IMR-90 (cell line): Measurements from ENCODE around the gene COA5. TPM values are rescaled to one million over a fixed set of nuclear protein-coding genes. Genes with fewer than 3 reads are reported as not detected.

Experiments used
- ATAC-seq: fragments of 200-7000 bp; cut with Tn5 transposase; 2 replicates; pipeline ENCODE4 v1.9.1; 2020; ENCODE audit warnings: low read depth, mild to moderate bottlenecking, moderate library complexity
- BruUV-seq: library from RNA; stranded (reverse); fragments of 400-500 nt; replicated peaks from 2 replicates; lab custom pipeline; 2021; lab: Mats Ljungman, UMichigan
- CTCF ChIA-PET: fragments of 300-600 bp; formaldehyde crosslinking; extraction: SDS; loops from one replicate; lab custom pipeline; 2021; ENCODE audit warnings: antibody characterized with exemption; lab: Yijun Ruan, JAX
- POLR2A ChIA-PET: fragments of 300-600 bp; sonication (Branson Sonifier 250); formaldehyde crosslinking; loops from one replicate; lab custom pipeline; 2022; ENCODE audit warnings: antibody characterized with exemption; ENCODE audit not compliant: unreplicated experiment; lab: Charles Lee
- DNase-seq: peaks from one replicate; pipeline ENCODE4 v3.0.0; 2013
- H2AFZ ChIP-seq: replicated peaks from 2 replicates; pipeline ENCODE3; 2013; ENCODE audit warnings: low read length, mild to moderate bottlenecking; ENCODE audit not compliant: poor library complexity
- H2AK5ac ChIP-seq: 2 replicates; pipeline ENCODE4 v1.6.1; 2013; ENCODE audit warnings: low read depth, low read length, inconsistent platforms
- H2AK9ac ChIP-seq: replicated peaks from 2 replicates; pipeline ENCODE3; 2013; ENCODE audit warnings: mild to moderate bottlenecking, low read depth, low read length, moderate library complexity; ENCODE audit not compliant: poor library complexity
- H2BK120ac ChIP-seq: 2 replicates; pipeline ENCODE4 v1.6.1; 2013; ENCODE audit warnings: low read depth, low read length, inconsistent platforms
- H2BK15ac ChIP-seq: 3 replicates; pipeline ENCODE4 v1.6.1; 2013; ENCODE audit warnings: low read depth, low read length, inconsistent platforms
- H2BK20ac ChIP-seq: 2 replicates; pipeline ENCODE4 v1.6.1; 2013; ENCODE audit warnings: low read depth, mild to moderate bottlenecking, inconsistent platforms, low read length, moderate library complexity
- H2BK5ac ChIP-seq: 2 replicates; pipeline ENCODE4 v1.6.1; 2013; ENCODE audit warnings: mild to moderate bottlenecking, low read depth, low read length, inconsistent platforms; ENCODE audit not compliant: poor library complexity, severe bottlenecking
- H3K14ac ChIP-seq: replicated peaks from 2 replicates; pipeline ENCODE4 v1.6.1; 2013; ENCODE audit warnings: low read depth, low read length, inconsistent platforms
- H3K18ac ChIP-seq: 2 replicates; pipeline ENCODE4 v1.6.1; 2013; ENCODE audit warnings: low read depth, low read length, control low read depth
- H3K23ac ChIP-seq: 2 replicates; pipeline ENCODE4 v1.6.1; 2013; ENCODE audit warnings: low read depth, low read length, inconsistent platforms
- H3K27ac ChIP-seq: 2 replicates; pipeline ENCODE4 v1.5.1; 2013; ENCODE audit warnings: mild to moderate bottlenecking, control low read depth, low read length; ENCODE audit not compliant: insufficient read depth
- H3K27me3 ChIP-seq: 2 replicates; pipeline ENCODE4 v1.6.1; 2013; ENCODE audit warnings: low read length; ENCODE audit not compliant: control insufficient read depth, insufficient read depth
- H3K36me3 ChIP-seq: 2 replicates; pipeline ENCODE4 v1.6.1; 2013; ENCODE audit warnings: low read length, mixed read lengths; ENCODE audit not compliant: control insufficient read depth, insufficient read depth
- H3K4ac ChIP-seq: 2 replicates; pipeline ENCODE4 v1.6.1; 2013; ENCODE audit warnings: low read depth, low read length, inconsistent platforms
- H3K4me1 ChIP-seq: 2 replicates; pipeline ENCODE4 v1.6.1; 2013; ENCODE audit warnings: low read length, mixed read lengths; ENCODE audit not compliant: control insufficient read depth, insufficient read depth
- H3K4me2 ChIP-seq: 2 replicates; pipeline ENCODE4 v1.6.1; 2013; ENCODE audit warnings: low read depth, mild to moderate bottlenecking, control low read depth, low read length, moderate library complexity
- H3K4me3 ChIP-seq: 2 replicates; pipeline ENCODE4 v1.5.1; 2013; ENCODE audit warnings: low read depth, mild to moderate bottlenecking, control low read depth, low read length, moderate library complexity; ENCODE audit not compliant: insufficient read depth
- H3K56ac ChIP-seq: 2 replicates; pipeline ENCODE4 v1.6.1; 2013; ENCODE audit warnings: low read length, inconsistent platforms; ENCODE audit not compliant: insufficient read depth; ENCODE audit errors: extremely low read depth
- H3K79me1 ChIP-seq, 2 experiments: 2 replicates each; pipeline ENCODE4 v1.6.1; 2013; ENCODE audit warnings: low read length in 2 of 2, inconsistent platforms in 1 of 2, low read depth in 1 of 2
- H3K9ac ChIP-seq: 2 replicates; pipeline ENCODE4 v1.6.1; 2013; ENCODE audit warnings: low read depth, low read length, control low read depth
- H3K9me1 ChIP-seq: 2 replicates; pipeline ENCODE4 v1.6.1; 2013; ENCODE audit warnings: low read length, inconsistent platforms; ENCODE audit not compliant: insufficient read depth
- H3K9me3 ChIP-seq: 2 replicates; pipeline ENCODE4 v1.6.1; 2013; ENCODE audit warnings: low read length; ENCODE audit not compliant: control insufficient read depth, insufficient read depth
- H4K20me1 ChIP-seq: 2 replicates; pipeline ENCODE4 v1.6.1; 2013; ENCODE audit warnings: low read length, inconsistent platforms; ENCODE audit not compliant: insufficient read depth
- H4K5ac ChIP-seq: 2 replicates; pipeline ENCODE4 v1.6.1; 2013; ENCODE audit warnings: mild to moderate bottlenecking, low read depth, low read length, control low read depth
- H4K8ac ChIP-seq, 2 experiments: 2 replicates each; pipeline ENCODE4 v1.6.1; 2013; ENCODE audit warnings: low read depth in 2 of 2, low read length in 2 of 2, control low read depth in 1 of 2, inconsistent platforms in 1 of 2
- H4K91ac ChIP-seq: 2 replicates; pipeline ENCODE4 v1.6.1; 2013; ENCODE audit warnings: low read depth, low read length, inconsistent platforms; ENCODE audit not compliant: insufficient read depth
- CEBPB ChIP-seq: IDR thresholded peaks from 2 replicates; pipeline ENCODE4 v1.6.1; 2012; ENCODE audit warnings: low read depth, low read length, improper control_type of control experiment
- NFE2L2 ChIP-seq: fragments of 150-350 bp; IDR thresholded peaks from 2 replicates; pipeline ENCODE4 v1.6.1; 2016; ENCODE audit warnings: low read depth, mild to moderate bottlenecking, low read length
- SMC3 ChIP-seq: fragments of 150-350 bp; IDR thresholded peaks from 2 replicates; pipeline ENCODE4 v1.6.1; 2016; ENCODE audit warnings: low read depth, mild to moderate bottlenecking, antibody characterized with exemption, low read length, moderate library complexity
- WGBS, 2 experiments: methylation state at CpG; one replicate each; pipeline versions ENCODE4 v1.1.5 to v1.1.7; 2013; ENCODE audit warnings: missing lambda C conversion rate in 2 of 2; ENCODE audit not compliant: insufficient read length in 1 of 2; ENCODE audit errors: extremely low coverage in 2 of 2; 5-methylcytosine and 5-hydroxymethylcytosine counted together
- dilution Hi-C: fragments of 300-500 bp; cut with HindIII; formaldehyde crosslinking; loops from one replicate; pipeline ENCODE4 v1.14.3; 2018; ENCODE audit warnings: low sequenced_read_pairs; ENCODE audit not compliant: unreplicated experiment
- in situ Hi-C: fragments of 300-500 bp; cut with MboI; formaldehyde crosslinking; loops from 3 replicates; pipeline ENCODE4 v1.14.3; 2019; ENCODE audit warnings: low sequenced_read_pairs, inconsistent platforms, mixed read lengths
- intact Hi-C: fragments of 100-400 bp; cut with micrococcal nuclease; formaldehyde crosslinking; loops from 2 replicates; pipeline ENCODE4 v1.10.0; 2022
- polyA plus RNA-seq, 3 experiments: library from polyadenylated mRNA; depleted of rRNA; stranded (reverse); fragments of >200 nt; gene quantifications; 2 replicates each; pipeline ENCODE4 v1.2.3, GENCODE V29; 2012; ENCODE audit warnings: low replicate concordance in 1 of 3
- total RNA-seq: library from RNA; depleted of rRNA; stranded (reverse); fragments of >200 nt; gene quantifications from 2 replicates; pipeline ENCODE4 v1.2.3, GENCODE V29; 2012
- TF ChIP-seq, protein P1 (sequence below): fragments of 150-350 bp; IDR thresholded peaks from 2 replicates; pipeline ENCODE4 v1.6.1; 2017; ENCODE audit warnings: mild to moderate bottlenecking, antibody characterized with exemption, low read length, low read depth

The COA5 gene
- total and polyA plus RNA-seq, 2 of the 4 experiments (the other 2 are of a cell fraction), result 8.4 to 14.2 TPM

DNA sequence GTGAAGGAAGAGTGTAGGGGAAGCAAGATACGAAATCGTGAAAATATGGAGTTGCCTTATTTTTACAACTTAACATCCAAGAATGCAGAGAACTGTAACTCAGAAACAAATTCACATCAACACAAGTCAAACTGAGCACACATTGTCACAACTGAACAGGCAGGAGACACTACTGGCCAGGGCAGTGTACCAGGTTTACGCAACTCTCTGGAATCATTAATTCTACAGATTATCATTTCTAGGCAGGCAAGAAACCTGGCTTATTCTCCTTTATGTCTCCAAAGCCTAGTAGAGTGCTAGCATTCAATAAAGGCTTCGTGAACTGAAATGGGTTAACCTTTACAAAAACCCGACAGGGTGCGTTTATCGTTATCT, 584 bp downstream of the COA5 start:
- Histone ChIP-seq H2AK9ac (peak overlapping the region; percentile 97), H4K20me1 (peaks cover 8% of the 10 kb centered on the region; the same call in 1 of the 2 replicates), H3K79me1 (peaks cover 55 to 66% of the 10 kb centered on the region in 2 experiments), H3K56ac (peak overlapping the region; percentile 56; the same call in 1 of the 2 replicates), H3K4me3 (peak overlapping the region; percentile 93), H3K9ac (peak overlapping the region; percentile 96), H3K27me3 (no peaks in the 10 kb centered on the region), H2BK120ac (no peak overlapping the region), H4K8ac (peak overlapping the region; percentile 84 to 99), H4K91ac (no peak overlapping the region; the same call in 1 of the 2 replicates), H3K9me3 (no peaks in the 10 kb centered on the region), H2BK20ac (no peak overlapping the region), H3K4ac (peak overlapping the region; percentile 91), H3K4me1 (peaks cover 12% of the 10 kb centered on the region), H3K18ac (no peak overlapping the region), H3K14ac (peak overlapping the region; percentile 99), H2BK5ac (no peak overlapping the region), H2AFZ (peak overlapping the region; percentile 100), H3K9me1 (peaks cover 6% of the 10 kb centered on the region; the same call in 1 of the 2 replicates), H3K4me2 (peak overlapping the region; percentile 85), H3K23ac (peak overlapping the region; percentile 98; the same call in 1 of the 2 replicates), H3K27ac (peak overlapping the region; percentile 92), H2AK5ac (peak overlapping the region; percentile 77; the same call in 1 of the 2 replicates), H3K36me3 (peaks cover 11% of the 10 kb centered on the region), H2BK15ac (no peak overlapping the region), H4K5ac (peak overlapping the region; percentile 90; the same call in 1 of the 2 replicates)
- no TSS peak for BruUV-seq
- ChIA-PET POLR2A (no interaction called here), CTCF (interaction anchor here (0.6 kb wide), 1 partner anchor 174 kb away, joined by 3 read pairs; no protein-coding TSS in a partner anchor)
- intact Hi-C loops (loop anchor here (2.0 to 10.0 kb wide), 2 partner anchors 163 to 195 kb away; partner anchors contain the start of gene INPP4A), dilution Hi-C loops (no loop called here), in situ Hi-C loops (no loop called here)
- TF ChIP-seq CEBPB, result peak; percentile 84
- TF ChIP-seq, protein P1, sequence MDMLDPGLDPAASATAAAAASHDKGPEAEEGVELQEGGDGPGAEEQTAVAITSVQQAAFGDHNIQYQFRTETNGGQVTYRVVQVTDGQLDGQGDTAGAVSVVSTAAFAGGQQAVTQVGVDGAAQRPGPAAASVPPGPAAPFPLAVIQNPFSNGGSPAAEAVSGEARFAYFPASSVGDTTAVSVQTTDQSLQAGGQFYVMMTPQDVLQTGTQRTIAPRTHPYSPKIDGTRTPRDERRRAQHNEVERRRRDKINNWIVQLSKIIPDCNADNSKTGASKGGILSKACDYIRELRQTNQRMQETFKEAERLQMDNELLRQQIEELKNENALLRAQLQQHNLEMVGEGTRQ, result no peak
- TF ChIP-seq SMC3, result no peak
- TF ChIP-seq NFE2L2, result no peak
- ATAC-seq, result no peak; the same call in 1 of the 2 replicates
- WGBS, 2 experiments, result 10% methylated on average over 2 of the region's 7 CpGs; no CpG with 5 or more reads in 1 of the 2 experiments
- DNase-seq, result peak; percentile 10
